ENCODE results near the gene TOLLIP.

The TOLLIP gene

GRCh38 chr11:1233351-1234053 is 75.9 kb downstream of the TOLLIP start:
- no peak for DNase-seq (ENCODE audit: low read depth)
- H3K4me3 ChIP-seq (ENCODE audit: low read depth, low read length): no peak overlapping the region
- no peak for TF ChIP-seq CTCF (IDR thresholded peaks at IDR 0.05; ENCODE audit: insufficient read depth, low read depth, low read length, missing control alignments)

GRCh38 chr11:1232883-1233321 is 76.5 kb downstream of the TOLLIP start:
- no peak overlapping the region for H3K4me3 ChIP-seq (ENCODE audit: low read depth, low read length)
- DNase-seq (ENCODE audit: low read depth): no peak

GRCh38 chr11:1232021-1232882 is 77.2 kb downstream of the TOLLIP start:
- H3K4me3 ChIP-seq (ENCODE audit: low read depth, low read length): no peak overlapping the region
- no peak for TF ChIP-seq CTCF (IDR thresholded peaks at IDR 0.05; ENCODE audit: insufficient read depth, low read depth, low read length, missing control alignments)
- DNase-seq (ENCODE audit: low read depth): no peak

More at GRCh38 chr11:1232883-1233321, 76.5 kb downstream of the TOLLIP start:
- no peak for TF ChIP-seq CTCF (IDR thresholded peaks at IDR 0.05; ENCODE audit: insufficient read depth, low read depth, low read length, missing control alignments)

GRCh38 chr11:1231396-1232020 is 77.9 kb downstream of the TOLLIP start:
- no peak overlapping the region for H3K4me3 ChIP-seq (ENCODE audit: low read depth, low read length)
- no peak for TF ChIP-seq CTCF (IDR thresholded peaks at IDR 0.05; ENCODE audit: insufficient read depth, low read depth, low read length, missing control alignments)
- DNase-seq (ENCODE audit: low read depth): no peak

- no peak for DNase-seq (ENCODE audit: low read depth)
- no peak for TF ChIP-seq CTCF (IDR thresholded peaks at IDR 0.05; ENCODE audit: insufficient read depth, low read depth, low read length, missing control alignments)
- H3K4me3 ChIP-seq (ENCODE audit: low read depth, low read length): no peak overlapping the region
Measured at GRCh38 chr11:1230456-1231395, 78.7 kb downstream of the TOLLIP start.

- TF ChIP-seq CTCF (IDR thresholded peaks at IDR 0.05; ENCODE audit: insufficient read depth, low read depth, low read length, missing control alignments): no peak
- DNase-seq (ENCODE audit: low read depth): no peak
- no peak overlapping the region for H3K4me3 ChIP-seq (ENCODE audit: low read depth, low read length)
Measured at GRCh38 chr11:1230121-1230455, 79.3 kb downstream of the TOLLIP start.
